Endothelial cell of umbilical vein (primary cell): ENCODE results near the gene TMC6.

Experiments used
- CTCF ChIP-seq, 2 donors: IDR thresholded peaks; 1 replicate in 1 of 2; 2 replicates in 1 of 2; pipeline ENCODE4 v1.5.1; 2011; ENCODE audit warnings: low read length in 2 of 2, mild to moderate bottlenecking in 2 of 2, moderate library complexity in 2 of 2, control low read depth in 1 of 2, inconsistent platforms in 1 of 2, low read depth in 1 of 2; ENCODE audit not compliant: insufficient read depth in 1 of 2; ENCODE audit errors: extremely low read depth in 1 of 2
- EZH2 ChIP-seq: IDR thresholded peaks from 2 replicates; pipeline ENCODE4 v1.6.1; 2012; ENCODE audit warnings: borderline replicate concordance, low read depth, mild to moderate bottlenecking, moderate library complexity, low read length, inconsistent platforms; ENCODE audit not compliant: severe bottlenecking
- GATA2 ChIP-seq: IDR thresholded peaks from 2 replicates; pipeline ENCODE4 v1.7.0; 2011; ENCODE audit warnings: low read depth, mild to moderate bottlenecking, moderate library complexity, mixed read lengths, low read length; ENCODE audit not compliant: insufficient read length, insufficient read depth
- MAX ChIP-seq: IDR thresholded peaks from 2 replicates; pipeline ENCODE4 v1.6.1; 2011; ENCODE audit not compliant: insufficient read depth, insufficient read length
- POLR2A ChIP-seq: IDR thresholded peaks from 2 replicates; pipeline ENCODE4 v1.6.1; 2012; ENCODE audit warnings: low read depth, mild to moderate bottlenecking, control low read depth, low read length
- POLR2AphosphoS5 ChIP-seq: IDR thresholded peaks from 2 replicates; pipeline ENCODE4 v1.6.1; 2012; ENCODE audit warnings: low read depth, mild to moderate bottlenecking, control low read depth, low read length, moderate library complexity; ENCODE audit not compliant: insufficient read depth

- TF ChIP-seq CTCF (IDR thresholded peaks at IDR 0.05; ENCODE audit: extremely low read depth in 1 of 2, insufficient read depth in 1 of 2, low read depth in 1 of 2, low read length in 2 of 2) = no peak
- TF ChIP-seq POLR2AphosphoS5 = no peak
- no peak for TF ChIP-seq POLR2A
- TF ChIP-seq MAX = no peak
- TF ChIP-seq EZH2 = no peak
- no peak for TF ChIP-seq GATA2
These were observed 40.0 kb downstream of the TMC6 start for GRCh38 chr17:78088529-78088928.
